GM13976 (cell line): ENCODE measurements around the gene STARD3.
"Not testable (repeated sequence)": the region's sequence is repeated elsewhere in the genome, so short reads cannot be mapped to it uniquely, and the experiment has no call there.

Experiments used
- DNase-seq: peaks from one replicate; pipeline ENCODE4 v3.0.0; 2012; ENCODE audit warnings: low spot score
- CTCF ChIP-seq: IDR thresholded peaks from 2 replicates; pipeline ENCODE4 v1.5.1; 2012; ENCODE audit warnings: borderline replicate concordance, mild to moderate bottlenecking; ENCODE audit not compliant: insufficient read depth; ENCODE audit errors: extremely low read depth, missing control alignments, control extremely low read depth
- in situ Hi-C: fragments of 300-500 bp; cut with MboI; formaldehyde crosslinking; loops from one replicate; pipeline ENCODE4 v1.12.0; 2022; ENCODE audit warnings: low sequenced_read_pairs, mixed read lengths, inconsistent platforms; ENCODE audit not compliant: unreplicated experiment

The STARD3 gene

GRCh38 chr17:39709998-39710964 is 73.3 kb downstream of the STARD3 start:
- no peak for TF ChIP-seq CTCF
- no peak for DNase-seq
- in situ Hi-C loops: no loop called here

GRCh38 chr17:39711071-39711470 is 74.1 kb downstream of the STARD3 start:
- in situ Hi-C loops: not testable (repeated sequence)

GRCh38 chr17:39711851-39712250 is 74.9 kb downstream of the STARD3 start:
- in situ Hi-C loops: no loop called here
- no peak for DNase-seq
- no peak for TF ChIP-seq CTCF

More at GRCh38 chr17:39711071-39711470, 74.1 kb downstream of the STARD3 start:
- not testable (repeated sequence) for DNase-seq
